ENCODE data around the gene FGFRL1. TPM values are rescaled to one million over a fixed set of nuclear protein-coding genes. Genes with fewer than 3 reads are reported as not detected.

The FGFRL1 gene
- total RNA-seq, 2 donors from 2014 or later: 16.0 to 34.7 TPM

DNA sequence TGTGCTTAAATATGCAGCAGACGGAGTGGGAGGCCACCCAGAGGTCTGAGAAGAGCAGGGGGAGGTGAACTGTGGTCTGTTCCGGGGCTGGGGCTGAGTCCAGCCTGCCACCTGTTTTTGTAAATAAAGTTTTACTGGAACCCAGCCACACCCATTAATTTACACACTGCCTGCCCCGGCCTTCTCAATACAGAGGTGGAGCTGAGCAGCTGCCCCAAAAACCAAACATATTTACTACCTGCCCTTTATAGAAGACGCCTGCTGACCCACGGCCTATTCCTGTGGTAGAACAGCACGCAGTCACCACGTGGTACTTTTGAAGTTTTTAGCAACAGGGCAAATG lies 45.9 kb downstream of the FGFRL1 start:
- intact Hi-C loops (cut with DNase I): no loop called here
- Histone ChIP-seq H3K36me3 (no peaks in the 10 kb centered on the region), H3K4me1 (no peaks in the 10 kb centered on the region), H3K4me3 (no peak overlapping the region), H3K9ac (ENCODE audit: low read depth in 2 of 2, low read length in 2 of 2) (no peak overlapping the region), H3K27me3 (peaks cover 10% of the 10 kb centered on the region), H3K27ac (no peak overlapping the region), H3K9me3 (no peaks in the 10 kb centered on the region)
- peak; percentile 59 for DNase-seq
- TF ChIP-seq, protein P1, sequence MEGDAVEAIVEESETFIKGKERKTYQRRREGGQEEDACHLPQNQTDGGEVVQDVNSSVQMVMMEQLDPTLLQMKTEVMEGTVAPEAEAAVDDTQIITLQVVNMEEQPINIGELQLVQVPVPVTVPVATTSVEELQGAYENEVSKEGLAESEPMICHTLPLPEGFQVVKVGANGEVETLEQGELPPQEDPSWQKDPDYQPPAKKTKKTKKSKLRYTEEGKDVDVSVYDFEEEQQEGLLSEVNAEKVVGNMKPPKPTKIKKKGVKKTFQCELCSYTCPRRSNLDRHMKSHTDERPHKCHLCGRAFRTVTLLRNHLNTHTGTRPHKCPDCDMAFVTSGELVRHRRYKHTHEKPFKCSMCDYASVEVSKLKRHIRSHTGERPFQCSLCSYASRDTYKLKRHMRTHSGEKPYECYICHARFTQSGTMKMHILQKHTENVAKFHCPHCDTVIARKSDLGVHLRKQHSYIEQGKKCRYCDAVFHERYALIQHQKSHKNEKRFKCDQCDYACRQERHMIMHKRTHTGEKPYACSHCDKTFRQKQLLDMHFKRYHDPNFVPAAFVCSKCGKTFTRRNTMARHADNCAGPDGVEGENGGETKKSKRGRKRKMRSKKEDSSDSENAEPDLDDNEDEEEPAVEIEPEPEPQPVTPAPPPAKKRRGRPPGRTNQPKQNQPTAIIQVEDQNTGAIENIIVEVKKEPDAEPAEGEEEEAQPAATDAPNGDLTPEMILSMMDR (IDR thresholded peaks at IDR 0.05): no peak

DNA sequence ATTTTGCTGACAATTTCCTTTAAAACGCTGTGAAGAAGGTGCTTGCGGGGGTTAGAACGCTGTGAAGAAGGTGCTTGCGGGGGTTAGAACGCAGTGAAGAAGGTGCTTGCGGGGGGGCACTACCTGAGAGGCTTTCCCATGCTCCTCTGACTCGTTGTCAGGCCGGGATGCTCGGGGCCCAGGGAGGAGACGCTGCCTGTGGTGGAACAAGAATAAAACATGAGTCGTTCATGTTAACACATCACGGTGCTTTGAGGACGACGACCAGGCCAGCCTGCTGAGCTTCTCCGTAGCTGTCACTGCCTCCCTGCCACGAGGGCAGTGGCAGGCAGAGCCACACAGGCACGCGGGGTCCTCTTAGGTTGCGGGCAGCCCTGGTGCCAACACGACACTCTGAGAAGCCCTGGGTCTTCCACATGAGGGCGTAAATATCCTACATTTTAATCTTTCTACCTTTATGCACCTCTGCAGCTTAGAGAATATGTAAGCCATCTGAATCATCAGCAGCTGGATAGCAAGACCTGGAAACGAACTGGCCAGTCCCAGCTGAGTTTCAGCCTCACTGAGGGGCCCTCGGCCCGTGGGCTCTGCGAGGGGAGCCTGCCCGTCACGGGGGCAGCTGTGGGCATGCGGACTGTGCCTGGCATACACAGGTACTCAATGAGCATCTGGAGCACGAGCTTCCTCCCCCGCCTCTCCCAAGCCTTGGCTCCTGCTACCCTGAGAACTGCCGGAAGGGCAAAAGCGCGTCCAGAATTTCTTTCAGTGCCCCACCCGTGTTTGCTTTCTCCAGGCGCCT lies 47.0 kb downstream of the FGFRL1 start:
- Histone ChIP-seq H3K27me3 (peaks cover 10% of the 10 kb centered on the region), H3K9ac (ENCODE audit: low read depth in 2 of 2, low read length in 2 of 2) (peak overlapping the region in 1 of 2 donors; percentile 2), H3K36me3 (no peaks in the 10 kb centered on the region), H3K4me1 (no peaks in the 10 kb centered on the region), H3K9me3 (no peaks in the 10 kb centered on the region), H3K4me3 (no peak overlapping the region), H3K27ac (no peak overlapping the region)
- peak; percentile 75 for DNase-seq
- TF ChIP-seq, protein P1 (IDR thresholded peaks at IDR 0.05): no peak
- intact Hi-C loops (cut with DNase I): no loop called here

DNA sequence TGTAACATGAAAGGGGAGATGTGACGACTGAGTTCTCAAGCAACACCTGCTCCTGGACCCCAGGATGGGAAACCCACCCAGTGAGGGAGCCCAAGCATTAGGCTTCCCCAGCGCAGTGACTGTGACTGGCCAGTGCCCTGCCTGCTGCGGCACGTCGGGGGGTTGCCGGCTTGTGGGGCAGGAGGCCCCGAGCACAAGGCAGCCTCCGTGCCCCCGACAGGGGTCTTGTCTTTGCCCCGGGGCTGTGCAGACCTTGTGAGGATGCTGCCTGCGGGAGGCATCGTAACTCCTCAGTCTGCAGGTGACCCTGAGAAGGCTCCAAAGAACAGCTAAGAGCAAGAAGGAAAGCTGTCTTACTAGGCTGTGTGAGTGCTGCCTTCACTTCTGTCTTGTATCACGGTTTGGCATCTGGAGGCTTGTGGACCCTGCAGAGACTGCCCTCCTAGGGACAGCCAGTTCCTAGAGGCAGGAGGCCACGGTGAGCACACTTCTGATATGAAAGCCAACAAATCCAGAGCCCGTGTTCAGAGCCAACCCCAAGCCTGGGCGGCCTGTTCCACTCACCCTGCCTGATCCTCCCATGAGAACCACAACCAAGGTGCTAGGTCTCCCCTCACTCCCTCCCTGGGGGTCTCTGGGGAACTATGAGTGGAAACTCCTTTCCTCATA lies 47.7 kb downstream of the FGFRL1 start:
- Histone ChIP-seq H3K27ac (no peak overlapping the region), H3K9ac (ENCODE audit: low read depth in 2 of 2, low read length in 2 of 2) (no peak overlapping the region), H3K4me1 (no peaks in the 10 kb centered on the region), H3K27me3 (peaks cover 10% of the 10 kb centered on the region), H3K36me3 (no peaks in the 10 kb centered on the region), H3K4me3 (no peak overlapping the region), H3K9me3 (no peaks in the 10 kb centered on the region)
- intact Hi-C loops (cut with DNase I): no loop called here
- TF ChIP-seq, protein P1 (IDR thresholded peaks at IDR 0.05): no peak
- no peak for DNase-seq

DNA sequence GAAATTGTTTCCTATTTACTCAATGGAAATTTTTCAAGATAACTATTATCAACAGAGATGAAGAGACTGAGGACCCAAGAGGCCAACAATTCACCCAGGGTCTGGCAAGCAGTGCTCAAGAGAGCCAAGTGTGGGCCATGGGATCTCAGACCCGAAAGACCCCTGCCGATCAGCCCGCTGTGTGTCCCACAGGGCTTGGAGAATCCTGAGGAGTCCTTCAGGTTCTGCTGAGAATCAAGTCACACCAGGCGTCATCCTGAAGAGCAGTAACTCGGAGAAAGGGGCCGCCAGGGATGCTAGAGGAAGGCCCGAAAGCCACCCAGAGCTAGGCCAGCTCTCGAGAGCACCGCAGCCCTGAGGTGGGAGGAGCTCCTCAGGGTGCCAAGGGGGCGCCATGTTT lies 48.7 kb downstream of the FGFRL1 start:
- H3K4me3 ChIP-seq: no peak overlapping the region
- H3K4me1 ChIP-seq: no peaks in the 10 kb centered on the region
- TF ChIP-seq, protein P1 (IDR thresholded peaks at IDR 0.05): no peak
- H3K9ac ChIP-seq (ENCODE audit: low read depth in 2 of 2, low read length in 2 of 2): no peak overlapping the region
- H3K27me3 ChIP-seq: peaks cover 10% of the 10 kb centered on the region
- no peaks in the 10 kb centered on the region for H3K36me3 ChIP-seq
- no peak for DNase-seq
- intact Hi-C loops (cut with DNase I): no loop called here
- H3K9me3 ChIP-seq: no peaks in the 10 kb centered on the region
- H3K27ac ChIP-seq: no peak overlapping the region

DNA sequence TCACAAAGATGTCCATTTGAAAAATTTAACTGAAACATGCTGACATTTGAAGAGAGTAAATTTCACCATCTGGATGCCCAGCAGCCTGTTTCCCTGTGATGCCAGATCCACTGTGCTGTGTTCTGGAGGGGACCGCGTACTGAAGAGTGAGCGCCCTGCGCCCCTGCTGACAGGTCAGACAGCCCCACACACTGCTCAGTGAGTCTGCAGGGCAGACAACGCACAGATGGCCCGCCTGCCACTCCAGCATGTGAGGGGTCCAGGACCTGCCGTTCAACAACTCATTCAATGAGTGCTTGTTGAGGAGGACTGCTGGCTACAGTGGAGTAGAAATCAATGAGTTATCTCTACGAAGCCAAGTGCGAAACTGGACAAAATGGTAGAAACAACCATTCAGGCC lies 49.2 kb downstream of the FGFRL1 start:
- no peak overlapping the region for H3K4me3 ChIP-seq
- H3K4me1 ChIP-seq: no peaks in the 10 kb centered on the region
- no peak overlapping the region for H3K9ac ChIP-seq (ENCODE audit: low read depth in 2 of 2, low read length in 2 of 2)
- H3K9me3 ChIP-seq: no peaks in the 10 kb centered on the region
- H3K36me3 ChIP-seq: no peaks in the 10 kb centered on the region
- TF ChIP-seq, protein P1 (IDR thresholded peaks at IDR 0.05): no peak
- intact Hi-C loops (cut with DNase I): no loop called here
- DNase-seq: no peak
- peaks cover 6% of the 10 kb centered on the region for H3K27me3 ChIP-seq
- no peak overlapping the region for H3K27ac ChIP-seq

All from colonic mucosa (tissue), 4 donors.